ENCODE results near the gene SHOX. TPM values are rescaled to one million over a fixed set of nuclear protein-coding genes. Genes with fewer than 3 reads are reported as not detected.
A peak's percentile ranks its signal among the peaks of the same experiment; 100 is the strongest.
"Not testable (repeated sequence)": the region's sequence is repeated elsewhere in the genome, so short reads cannot be mapped to it uniquely, and the experiment has no call there.

The SHOX gene
- not detected in 2 replicates for total RNA-seq

DNA sequence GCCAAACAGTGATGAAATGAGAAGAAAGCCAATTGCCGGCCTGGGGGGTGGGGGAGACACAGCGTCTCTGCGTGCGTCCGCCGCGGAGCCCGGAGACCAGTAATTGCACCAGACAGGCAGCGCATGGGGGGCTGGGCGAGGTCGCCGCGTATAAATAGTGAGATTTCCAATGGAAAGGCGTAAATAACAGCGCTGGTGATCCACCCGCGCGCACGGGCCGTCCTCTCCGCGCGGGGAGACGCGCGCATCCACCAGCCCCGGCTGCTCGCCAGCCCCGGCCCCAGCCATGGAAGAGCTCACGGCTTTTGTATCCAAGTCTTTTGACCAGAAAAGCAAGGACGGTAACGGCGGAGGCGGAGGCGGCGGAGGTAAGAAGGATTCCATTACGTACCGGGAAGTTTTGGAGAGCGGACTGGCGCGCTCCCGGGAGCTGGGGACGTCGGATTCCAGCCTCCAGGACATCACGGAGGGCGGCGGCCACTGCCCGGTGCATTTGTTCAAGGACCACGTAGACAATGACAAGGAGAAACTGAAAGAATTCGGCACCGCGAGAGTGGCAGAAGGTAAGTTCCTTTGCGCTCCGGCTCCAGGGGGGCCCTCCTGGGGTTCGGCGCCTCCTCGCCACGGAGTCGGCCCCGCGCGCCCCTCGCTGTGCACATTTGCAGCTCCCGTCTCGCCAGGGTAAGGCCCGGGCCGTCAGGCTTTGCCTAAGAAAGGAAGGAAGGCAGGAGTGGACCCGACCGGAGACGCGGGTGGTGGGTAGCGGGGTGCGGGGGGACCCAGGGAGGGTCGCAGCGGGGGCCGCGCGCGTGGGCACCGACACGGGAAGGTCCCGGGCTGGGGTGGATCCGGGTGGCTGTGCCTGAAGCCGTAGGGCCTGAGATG is at the start of gene SHOX:
Gene SHOX, plus strand, starts transcription at position 180 of the 885 bp plus-strand sequence. Its CDS starts 107 bp downstream, at position 287.
- intact Hi-C loops (cut with micrococcal nuclease): no loop called here

DNA sequence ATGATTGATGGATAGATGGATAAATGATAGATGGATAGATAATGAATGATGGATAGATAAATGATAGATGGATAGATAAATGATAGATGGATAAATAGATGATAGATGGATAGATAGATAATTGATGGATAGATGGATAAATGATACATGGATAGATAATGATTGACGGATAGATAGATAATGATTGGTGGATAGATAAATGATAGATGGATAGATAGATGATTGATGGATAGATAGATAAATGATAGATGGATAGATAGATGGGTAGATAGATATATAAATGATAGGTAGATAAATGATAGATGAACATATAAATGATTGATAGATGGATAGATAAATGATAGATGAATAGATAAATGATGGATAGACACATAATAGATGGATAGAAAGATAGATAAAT is 49.5 kb upstream of the SHOX start:
- H3K36me3 Mint-ChIP-seq (ENCODE audit: low read depth): no peaks in the 10 kb centered on the region
- intact Hi-C loops (cut with micrococcal nuclease): no loop called here
- H3K27me3 Mint-ChIP-seq (ENCODE audit: insufficient read depth): no peaks in the 10 kb centered on the region
- H3K9me3 Mint-ChIP-seq: peaks cover 25% of the 10 kb centered on the region
- H3K4me1 Mint-ChIP-seq (ENCODE audit: low read depth): no peaks in the 10 kb centered on the region
- no peak overlapping the region for H3K4me3 Mint-ChIP-seq
- no peak overlapping the region for H3K27ac Mint-ChIP-seq
- DNase-seq (ENCODE audit: low spot score): no peak

More for the DNA sequence above, at the start of gene SHOX:
- Mint-ChIP-seq H3K9me3 (peaks cover 6% of the 10 kb centered on the region), H3K27me3 (ENCODE audit: insufficient read depth) (peaks cover 59% of the 10 kb centered on the region), H3K27ac (peak within 1 kb of the TSS; percentile 52), H3K36me3 (ENCODE audit: low read depth) (no peaks in the 10 kb centered on the region), H3K4me3 (no peak within 1 kb of the TSS), H3K4me1 (ENCODE audit: low read depth) (no peaks in the 10 kb centered on the region)
- DNase-seq (ENCODE audit: low spot score): no peak

DNA sequence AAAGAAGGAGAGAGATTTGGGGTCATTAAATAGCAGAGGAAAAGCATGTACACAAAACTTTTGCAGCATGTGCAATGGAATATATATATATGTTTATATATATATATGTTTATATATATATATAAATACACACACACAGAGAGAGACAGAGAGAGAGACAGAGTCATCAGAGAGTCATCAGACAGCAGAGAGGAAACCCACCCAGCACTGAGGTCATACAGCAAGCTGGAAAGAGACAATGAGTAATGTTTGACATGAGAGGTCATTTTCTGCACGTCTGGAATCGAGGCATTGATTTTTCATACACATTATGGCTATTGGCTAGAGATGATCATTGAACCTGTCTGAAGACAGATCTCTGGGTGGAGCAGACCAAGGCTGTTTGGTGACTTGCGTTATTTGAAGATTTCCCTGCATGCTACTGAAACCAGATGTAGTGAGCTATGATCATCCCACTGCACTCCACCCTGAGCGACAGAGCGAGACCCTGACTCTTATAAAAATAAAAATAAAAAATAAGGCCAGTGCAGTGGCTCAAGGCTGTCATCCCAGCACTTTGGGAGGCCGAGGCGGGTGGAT is 48.8 kb upstream of the SHOX start:
- no peaks in the 10 kb centered on the region for H3K36me3 Mint-ChIP-seq (ENCODE audit: low read depth)
- H3K27ac Mint-ChIP-seq: no peak overlapping the region
- intact Hi-C loops (cut with micrococcal nuclease): no loop called here
- no peaks in the 10 kb centered on the region for H3K27me3 Mint-ChIP-seq (ENCODE audit: insufficient read depth)
- H3K4me3 Mint-ChIP-seq: no peak overlapping the region
- peaks cover 25% of the 10 kb centered on the region for H3K9me3 Mint-ChIP-seq
- no peaks in the 10 kb centered on the region for H3K4me1 Mint-ChIP-seq (ENCODE audit: low read depth)
- no peak for DNase-seq (ENCODE audit: low spot score)

DNA sequence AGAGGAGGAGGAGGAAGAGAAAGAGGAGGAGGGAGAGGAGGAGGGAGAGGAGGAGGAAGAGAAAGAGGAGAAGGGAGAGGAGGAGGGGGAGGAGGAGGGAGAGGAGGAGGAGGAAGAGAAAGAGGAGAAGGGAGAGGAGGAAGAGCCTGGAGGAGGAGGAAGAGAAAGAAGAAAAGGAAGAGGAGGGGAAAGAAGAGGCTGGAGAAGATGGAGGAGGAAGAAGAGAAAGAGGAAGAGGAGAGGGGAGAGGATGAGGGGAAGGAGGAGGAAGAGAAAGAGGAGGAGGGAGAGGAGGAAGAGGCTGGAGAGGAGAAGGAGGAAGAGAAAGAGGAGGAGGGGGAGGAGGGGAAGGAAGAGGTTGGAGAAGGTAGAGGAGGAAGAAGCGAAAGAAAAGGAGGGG is 46.0 kb upstream of the SHOX start:
- no peak for DNase-seq (ENCODE audit: low spot score)
- H3K4me3 Mint-ChIP-seq: no peak overlapping the region
- no peaks in the 10 kb centered on the region for H3K36me3 Mint-ChIP-seq (ENCODE audit: low read depth)
- intact Hi-C loops (cut with micrococcal nuclease): no loop called here
- no peaks in the 10 kb centered on the region for H3K4me1 Mint-ChIP-seq (ENCODE audit: low read depth)
- H3K27me3 Mint-ChIP-seq (ENCODE audit: insufficient read depth): no peaks in the 10 kb centered on the region
- H3K27ac Mint-ChIP-seq: no peak overlapping the region
- peaks cover 8% of the 10 kb centered on the region for H3K9me3 Mint-ChIP-seq

DNA sequence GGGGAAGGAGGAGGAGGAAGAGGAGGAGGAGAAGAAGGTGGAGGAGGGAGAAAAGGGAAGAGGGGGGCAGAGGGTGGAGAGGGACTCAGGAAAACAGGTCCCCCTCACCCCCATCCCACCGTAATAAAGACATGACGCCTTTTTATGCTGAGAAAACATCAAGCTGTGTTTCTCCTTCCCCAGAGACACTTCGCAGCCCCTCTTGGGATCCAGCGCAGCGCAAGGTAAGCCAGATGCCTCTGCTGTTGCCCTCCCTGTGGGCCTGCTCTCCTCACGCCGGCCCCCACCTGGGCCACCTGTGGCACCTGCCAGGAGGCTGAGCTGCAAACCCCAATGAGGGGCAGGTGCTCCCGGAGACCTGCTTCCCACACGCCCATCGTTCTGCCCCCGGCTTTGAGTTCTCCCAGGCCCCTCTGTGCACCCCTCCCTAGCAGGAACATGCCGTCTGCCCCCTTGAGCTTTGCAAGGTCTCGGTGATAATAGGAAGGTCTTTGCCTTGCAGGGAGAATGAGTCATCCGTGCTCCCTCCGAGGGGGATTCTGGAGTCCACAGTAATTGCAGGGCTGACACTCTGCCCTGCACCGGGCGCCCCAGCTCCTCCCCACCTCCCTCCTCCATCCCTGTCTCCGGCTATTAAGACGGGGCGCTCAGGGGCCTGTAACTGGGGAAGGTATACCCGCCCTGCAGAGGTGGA is 45.3 kb upstream of the SHOX start:
- no peak overlapping the region for H3K27ac Mint-ChIP-seq
- H3K4me1 Mint-ChIP-seq (ENCODE audit: low read depth): no peaks in the 10 kb centered on the region
- no peak for DNase-seq (ENCODE audit: low spot score)
- no peaks in the 10 kb centered on the region for H3K27me3 Mint-ChIP-seq (ENCODE audit: insufficient read depth)
- peaks cover 7% of the 10 kb centered on the region for H3K9me3 Mint-ChIP-seq
- H3K4me3 Mint-ChIP-seq: no peak overlapping the region
- intact Hi-C loops (cut with micrococcal nuclease): no loop called here
- H3K36me3 Mint-ChIP-seq (ENCODE audit: low read depth): no peaks in the 10 kb centered on the region

DNA sequence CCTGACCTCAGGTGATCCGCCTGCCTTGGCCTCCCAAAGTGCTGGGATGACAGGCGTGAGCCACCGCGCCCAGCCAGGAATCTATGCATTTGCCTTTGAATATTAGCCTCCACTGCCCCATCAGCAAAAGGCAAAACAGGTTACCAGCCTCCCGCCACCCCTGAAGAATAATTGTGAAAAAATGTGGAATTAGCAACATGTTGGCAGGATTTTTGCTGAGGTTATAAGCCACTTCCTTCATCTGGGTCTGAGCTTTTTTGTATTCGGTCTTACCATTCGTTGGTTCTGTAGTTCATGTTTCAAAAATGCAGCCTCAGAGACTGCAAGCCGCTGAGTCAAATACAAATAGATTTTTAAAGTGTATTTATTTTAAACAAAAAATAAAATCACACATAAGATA is 44.2 kb upstream of the SHOX start:
- H3K4me1 Mint-ChIP-seq (ENCODE audit: low read depth): no peaks in the 10 kb centered on the region
- no peaks in the 10 kb centered on the region for H3K36me3 Mint-ChIP-seq (ENCODE audit: low read depth)
- no peak overlapping the region for H3K4me3 Mint-ChIP-seq
- intact Hi-C loops (cut with micrococcal nuclease): no loop called here
- no peaks in the 10 kb centered on the region for H3K9me3 Mint-ChIP-seq
- H3K27me3 Mint-ChIP-seq (ENCODE audit: insufficient read depth): no peaks in the 10 kb centered on the region
- DNase-seq (ENCODE audit: low spot score): no peak
- H3K27ac Mint-ChIP-seq: no peak overlapping the region

DNA sequence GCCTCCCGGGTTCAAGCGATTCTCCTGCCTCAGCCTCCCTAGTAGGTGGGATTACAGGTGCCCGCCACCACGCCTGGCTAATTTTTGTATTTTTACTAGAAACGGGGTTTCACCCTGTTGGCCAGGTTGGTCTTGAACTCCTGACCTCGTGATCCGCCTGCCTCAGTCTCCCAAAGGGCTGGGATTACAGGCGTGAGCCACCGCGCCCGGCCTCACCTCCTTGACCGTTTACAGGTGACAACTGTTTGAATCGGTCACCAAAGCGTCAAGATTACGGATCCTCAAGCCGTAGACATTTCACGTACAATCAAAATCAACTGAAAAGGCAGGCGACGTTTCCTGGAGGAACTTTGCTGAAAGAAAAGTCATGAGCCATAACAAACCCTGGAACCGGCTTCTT is 41.3 kb upstream of the SHOX start:
- H3K4me1 Mint-ChIP-seq (ENCODE audit: low read depth); H3K9me3 Mint-ChIP-seq; H3K4me3 Mint-ChIP-seq; intact Hi-C loops (cut with micrococcal nuclease); H3K27me3 Mint-ChIP-seq (ENCODE audit: insufficient read depth); H3K36me3 Mint-ChIP-seq (ENCODE audit: low read depth); H3K27ac Mint-ChIP-seq; DNase-seq (ENCODE audit: low spot score): not testable (repeated sequence)

DNA sequence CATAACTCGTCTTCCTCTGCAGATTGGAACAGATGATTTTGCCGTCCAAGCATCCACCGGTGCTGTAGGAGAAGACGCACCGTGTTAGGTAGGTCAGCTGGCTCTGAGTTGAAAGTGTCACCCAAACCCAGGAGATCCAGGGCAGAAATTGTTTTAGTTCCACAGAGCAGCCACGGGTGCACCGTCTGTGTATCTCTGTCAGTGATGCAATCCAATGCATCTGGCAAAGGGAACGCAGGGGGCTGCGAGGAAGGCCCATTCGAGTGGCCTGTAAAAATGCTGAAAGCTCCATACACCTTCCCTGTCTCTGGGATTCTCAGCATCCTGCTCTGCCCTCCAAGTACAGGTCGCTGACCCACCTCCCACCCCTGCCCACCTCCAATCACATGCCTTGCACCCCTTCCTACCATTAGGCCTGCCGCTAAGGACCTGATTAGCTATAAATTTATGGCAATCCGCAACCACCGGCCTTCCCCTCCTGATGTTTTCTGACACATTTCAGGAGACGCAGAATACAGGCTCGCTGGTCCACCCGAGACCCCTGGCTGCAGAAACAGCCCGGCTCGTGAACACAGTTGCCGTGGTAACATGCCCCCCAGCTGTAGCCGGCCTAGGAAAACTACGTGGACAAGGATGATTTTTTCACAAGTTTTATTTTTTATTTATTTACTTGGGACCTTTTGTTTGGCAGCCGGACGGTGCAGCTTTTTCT is 39.7 kb upstream of the SHOX start:
- Mint-ChIP-seq H3K36me3 (ENCODE audit: low read depth) (no peaks in the 10 kb centered on the region), H3K4me1 (ENCODE audit: low read depth) (no peaks in the 10 kb centered on the region)
- intact Hi-C loops (cut with micrococcal nuclease): no loop called here

DNA sequence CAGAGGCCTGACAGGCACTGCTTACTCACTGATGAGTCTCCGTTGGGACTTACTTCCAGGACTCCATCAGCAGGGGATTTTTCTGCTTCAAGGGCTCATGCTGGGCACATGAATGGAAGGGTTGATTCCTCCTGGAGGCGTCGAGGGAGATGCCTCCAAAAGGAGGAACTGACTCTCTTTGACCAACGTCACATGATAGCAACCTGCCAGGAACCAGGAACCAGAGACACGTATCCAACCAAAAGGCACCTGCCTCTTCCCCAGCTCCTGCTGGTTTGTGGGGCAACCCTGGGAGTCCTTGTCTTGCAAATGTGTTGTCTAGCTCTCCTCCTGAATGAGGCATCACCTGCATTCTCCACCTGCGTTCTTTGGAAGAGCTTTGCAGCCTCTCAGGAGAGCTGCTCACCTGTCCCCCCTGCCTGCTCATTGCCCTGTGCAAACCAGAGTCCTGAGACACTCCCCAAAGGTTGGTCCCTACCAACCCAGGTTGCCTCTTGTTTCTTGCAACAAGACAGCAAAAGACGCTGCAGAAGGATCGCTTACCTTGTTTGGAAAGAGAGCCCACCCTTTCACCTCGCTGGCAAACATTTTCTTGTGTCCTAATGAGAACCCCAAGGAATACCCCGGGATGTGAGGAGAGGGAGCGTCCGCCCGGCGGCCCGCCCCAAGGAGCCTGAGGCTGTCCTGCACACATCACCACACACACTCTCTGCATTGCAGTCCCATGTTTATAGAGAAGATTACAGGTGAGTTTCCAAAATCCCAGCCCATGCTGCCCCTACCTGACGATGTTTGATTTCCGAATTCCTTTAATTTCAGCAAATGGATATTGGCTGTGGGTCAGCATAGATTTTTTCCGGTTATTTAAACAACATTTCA is 30.5 kb upstream of the SHOX start:
- intact Hi-C loops (cut with micrococcal nuclease): no loop called here
- Mint-ChIP-seq H3K27ac (no peak overlapping the region), H3K9me3 (peaks cover 22% of the 10 kb centered on the region), H3K27me3 (ENCODE audit: insufficient read depth) (no peaks in the 10 kb centered on the region), H3K4me1 (ENCODE audit: low read depth) (no peaks in the 10 kb centered on the region), H3K4me3 (no peak overlapping the region), H3K36me3 (ENCODE audit: low read depth) (no peaks in the 10 kb centered on the region)
- DNase-seq (ENCODE audit: low spot score): no peak

More for the DNA sequence above, 39.7 kb upstream of the SHOX start:
- Mint-ChIP-seq H3K27ac (no peak overlapping the region), H3K27me3 (ENCODE audit: insufficient read depth) (no peaks in the 10 kb centered on the region), H3K9me3 (peaks cover 8% of the 10 kb centered on the region), H3K4me3 (no peak overlapping the region)
- no peak for DNase-seq (ENCODE audit: low spot score)

DNA sequence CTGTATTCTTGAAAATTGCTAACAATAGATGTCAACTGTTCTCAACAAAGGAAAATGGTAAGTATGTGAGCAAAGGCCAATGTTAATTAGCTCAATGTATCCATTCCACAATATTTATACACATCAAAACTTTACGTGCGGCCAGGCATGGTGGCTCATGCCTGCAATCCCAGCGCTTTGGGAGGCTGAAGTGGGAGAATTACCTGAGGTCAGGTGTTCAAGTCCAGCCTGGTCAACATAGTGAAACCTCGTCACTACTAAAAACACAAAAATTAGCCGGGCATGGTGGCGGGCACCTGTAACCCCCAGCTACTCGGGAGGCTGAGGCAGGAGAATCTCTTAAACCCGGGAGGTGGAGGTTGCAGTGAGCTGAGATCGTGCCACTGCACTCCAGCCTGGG is 27.6 kb upstream of the SHOX start:
- H3K4me1 Mint-ChIP-seq (ENCODE audit: low read depth); H3K27me3 Mint-ChIP-seq (ENCODE audit: insufficient read depth); DNase-seq (ENCODE audit: low spot score); H3K27ac Mint-ChIP-seq; H3K36me3 Mint-ChIP-seq (ENCODE audit: low read depth); intact Hi-C loops (cut with micrococcal nuclease); H3K4me3 Mint-ChIP-seq; H3K9me3 Mint-ChIP-seq: not testable (repeated sequence)

DNA sequence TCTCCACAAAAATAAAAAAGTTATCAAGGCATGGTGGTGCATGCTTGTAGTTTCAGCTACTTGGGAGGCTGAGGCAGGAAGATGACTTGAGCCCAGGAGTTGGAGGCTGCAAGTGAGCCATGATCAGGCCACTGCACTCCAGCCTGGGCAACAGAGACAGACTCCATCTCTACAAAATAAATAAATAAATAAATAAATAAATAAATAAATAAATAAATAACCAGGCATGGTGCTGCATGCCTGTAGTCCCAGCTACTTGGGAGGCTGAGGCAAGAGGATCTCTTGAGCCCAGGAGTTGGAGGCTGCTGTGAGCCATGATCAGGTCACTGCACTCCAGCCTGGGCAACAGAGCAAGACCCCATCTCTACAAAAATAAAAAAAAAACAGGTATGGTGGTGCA is 26.0 kb upstream of the SHOX start:
- H3K27ac Mint-ChIP-seq: not testable (repeated sequence)

DNA sequence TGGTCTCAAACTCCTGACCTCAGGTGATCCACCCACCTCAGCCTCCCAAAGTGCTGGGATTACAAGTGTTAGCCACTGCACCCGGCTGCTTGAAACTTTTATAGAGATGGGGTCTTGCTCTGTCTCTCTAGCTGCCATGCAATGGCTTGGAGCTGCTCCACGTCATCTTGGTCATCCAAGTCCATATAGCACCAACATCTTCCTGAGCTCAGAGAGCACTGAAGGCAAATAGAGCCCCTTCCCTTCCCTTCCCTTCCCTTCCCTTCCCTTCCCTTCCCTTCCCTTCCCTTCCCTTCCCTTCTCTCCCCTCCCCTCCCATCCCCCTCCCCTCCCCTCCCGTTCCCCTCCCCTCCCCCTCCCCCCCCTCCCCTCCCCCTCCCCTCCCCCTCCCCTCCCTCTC is 22.5 kb upstream of the SHOX start:
- DNase-seq (ENCODE audit: low spot score); H3K4me1 Mint-ChIP-seq (ENCODE audit: low read depth); H3K36me3 Mint-ChIP-seq (ENCODE audit: low read depth); H3K27ac Mint-ChIP-seq; H3K4me3 Mint-ChIP-seq; H3K27me3 Mint-ChIP-seq (ENCODE audit: insufficient read depth); intact Hi-C loops (cut with micrococcal nuclease); H3K9me3 Mint-ChIP-seq: not testable (repeated sequence)

More for the DNA sequence above, 26.0 kb upstream of the SHOX start:
- H3K4me3 Mint-ChIP-seq; H3K4me1 Mint-ChIP-seq (ENCODE audit: low read depth); H3K36me3 Mint-ChIP-seq (ENCODE audit: low read depth); DNase-seq (ENCODE audit: low spot score); intact Hi-C loops (cut with micrococcal nuclease); H3K9me3 Mint-ChIP-seq; H3K27me3 Mint-ChIP-seq (ENCODE audit: insufficient read depth): not testable (repeated sequence)

Measured in activated T-helper 1 cell treated with anti-CD3 and anti-CD28 coated beads, Interleukin-12 subunit alpha, Interleukin-12 subunit beta, Interleukin-2, Interleukin-4 antibody, amounts not matched to agents 30 ng/mL and 10 ng/mL and 1 ng/mL, durations not matched to agents 14 hours and 24 hours and 36 hours (primary cell).